22Rv1 (cell line): ENCODE data around the gene HTRA3.

Experiments used
- H3K27ac ChIP-seq: fragments of 450-650 bp; 2 replicates; pipeline ENCODE4 v1.5.1; 2017
- ZFX ChIP-seq: fragments of 450-650 bp; IDR thresholded peaks from 2 replicates; pipeline ENCODE4 v1.6.1; 2017; ENCODE audit warnings: antibody characterized with exemption, borderline replicate concordance
- TF ChIP-seq, protein P1 (sequence below): fragments of 450-650 bp; IDR thresholded peaks from 2 replicates; pipeline ENCODE4 v1.5.1; 2017; ENCODE audit warnings: mild to moderate bottlenecking

Gene HTRA3

DNA sequence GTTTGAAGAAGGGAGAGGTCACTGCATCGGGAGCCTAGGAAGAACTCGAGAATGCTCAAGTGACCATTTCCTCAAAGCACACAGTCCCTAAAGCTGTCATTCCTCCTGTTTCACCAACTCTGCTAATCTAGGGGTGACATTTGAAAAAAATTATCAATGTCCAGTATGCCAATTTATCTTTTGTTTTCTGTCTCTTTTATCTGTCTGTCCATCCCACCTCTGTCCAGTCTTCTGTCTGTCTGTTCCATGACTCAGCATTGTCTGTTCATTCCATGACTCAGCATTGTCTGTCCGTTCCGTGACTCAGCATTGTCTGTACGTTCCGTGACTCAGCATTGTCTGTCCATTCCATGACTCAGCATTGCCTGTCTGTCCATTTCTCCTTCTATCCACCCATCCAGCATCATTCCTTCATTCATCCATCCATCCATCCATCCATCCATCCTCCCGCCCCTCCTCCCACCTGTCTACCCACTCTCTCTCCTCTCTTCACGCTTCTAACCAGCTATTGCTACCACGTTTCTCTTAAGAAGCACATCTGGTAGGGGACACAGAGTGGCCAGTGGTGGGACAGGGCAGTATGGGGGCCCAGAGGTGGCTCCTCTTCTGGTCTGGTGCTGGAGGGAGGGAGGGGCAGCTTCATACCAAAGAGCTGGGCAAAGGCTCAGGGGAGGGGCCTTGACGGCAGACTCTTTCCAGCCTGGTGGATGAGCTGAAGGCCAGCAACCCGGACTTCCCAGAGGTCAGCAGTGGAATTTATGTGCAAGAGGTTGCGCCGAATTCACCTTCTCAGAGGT is 34.1 kb downstream of the HTRA3 start:
- no peak overlapping the region for H3K27ac ChIP-seq
- TF ChIP-seq ZFX = no peak
- TF ChIP-seq, protein P1, sequence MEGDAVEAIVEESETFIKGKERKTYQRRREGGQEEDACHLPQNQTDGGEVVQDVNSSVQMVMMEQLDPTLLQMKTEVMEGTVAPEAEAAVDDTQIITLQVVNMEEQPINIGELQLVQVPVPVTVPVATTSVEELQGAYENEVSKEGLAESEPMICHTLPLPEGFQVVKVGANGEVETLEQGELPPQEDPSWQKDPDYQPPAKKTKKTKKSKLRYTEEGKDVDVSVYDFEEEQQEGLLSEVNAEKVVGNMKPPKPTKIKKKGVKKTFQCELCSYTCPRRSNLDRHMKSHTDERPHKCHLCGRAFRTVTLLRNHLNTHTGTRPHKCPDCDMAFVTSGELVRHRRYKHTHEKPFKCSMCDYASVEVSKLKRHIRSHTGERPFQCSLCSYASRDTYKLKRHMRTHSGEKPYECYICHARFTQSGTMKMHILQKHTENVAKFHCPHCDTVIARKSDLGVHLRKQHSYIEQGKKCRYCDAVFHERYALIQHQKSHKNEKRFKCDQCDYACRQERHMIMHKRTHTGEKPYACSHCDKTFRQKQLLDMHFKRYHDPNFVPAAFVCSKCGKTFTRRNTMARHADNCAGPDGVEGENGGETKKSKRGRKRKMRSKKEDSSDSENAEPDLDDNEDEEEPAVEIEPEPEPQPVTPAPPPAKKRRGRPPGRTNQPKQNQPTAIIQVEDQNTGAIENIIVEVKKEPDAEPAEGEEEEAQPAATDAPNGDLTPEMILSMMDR = no peak

GRCh38 chr4:8304827-8305695 is 35.5 kb downstream of the HTRA3 start:
- no peak overlapping the region for H3K27ac ChIP-seq

GRCh38 chr4:8305851-8306471 is 36.4 kb downstream of the HTRA3 start:
- no peak for TF ChIP-seq ZFX
- TF ChIP-seq, protein P1 = no peak
- no peak overlapping the region for H3K27ac ChIP-seq

More at GRCh38 chr4:8304827-8305695, 35.5 kb downstream of the HTRA3 start:
- TF ChIP-seq ZFX = no peak
- TF ChIP-seq, protein P1 = no peak

DNA sequence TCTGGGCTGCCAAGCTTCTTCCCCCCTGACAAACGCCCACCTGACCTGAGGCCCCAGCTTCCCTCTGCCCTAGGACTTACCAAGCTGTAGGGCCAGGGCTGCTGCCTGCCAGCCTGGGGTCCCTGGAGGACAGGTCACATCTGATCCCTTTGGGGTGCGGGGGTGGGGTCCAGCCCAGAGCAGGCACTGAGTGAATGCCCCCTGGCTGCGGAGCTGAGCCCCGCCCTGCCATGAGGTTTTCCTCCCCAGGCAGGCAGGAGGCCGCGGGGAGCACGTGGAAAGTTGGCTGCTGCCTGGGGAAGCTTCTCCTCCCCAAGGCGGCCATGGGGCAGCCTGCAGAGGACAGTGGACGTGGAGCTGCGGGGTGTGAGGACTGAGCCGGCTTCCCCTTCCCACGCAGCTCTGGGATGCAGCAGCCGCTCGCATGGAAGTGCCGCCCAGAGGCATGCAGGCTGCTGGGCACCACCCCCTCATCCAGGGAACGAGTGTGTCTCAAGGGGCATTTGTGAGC is 37.0 kb downstream of the HTRA3 start:
- H3K27ac ChIP-seq = no peak overlapping the region
- TF ChIP-seq ZFX = no peak
- TF ChIP-seq, protein P1 = no peak

DNA sequence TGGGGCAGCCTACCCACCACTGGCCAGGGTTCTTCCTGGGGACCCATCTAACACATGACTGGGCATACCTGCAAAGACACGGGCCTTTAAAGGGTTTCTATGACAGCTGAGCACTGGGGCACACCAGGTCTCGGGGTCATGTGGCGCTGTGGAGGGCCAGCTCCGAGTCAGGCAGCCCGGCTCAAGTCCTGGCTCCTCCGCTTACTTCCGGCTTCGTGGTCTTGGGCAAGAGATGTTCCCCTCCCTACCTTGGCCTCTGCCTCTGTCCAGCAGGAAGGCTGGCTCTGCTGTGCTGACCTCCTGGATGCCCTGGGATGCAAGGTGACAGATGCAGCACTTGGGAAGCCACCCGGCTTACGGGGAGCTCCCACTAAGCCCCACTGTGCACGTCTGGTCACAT is 37.6 kb downstream of the HTRA3 start:
- H3K27ac ChIP-seq = no peak overlapping the region
- TF ChIP-seq ZFX = no peak
- TF ChIP-seq, protein P1 = no peak

DNA sequence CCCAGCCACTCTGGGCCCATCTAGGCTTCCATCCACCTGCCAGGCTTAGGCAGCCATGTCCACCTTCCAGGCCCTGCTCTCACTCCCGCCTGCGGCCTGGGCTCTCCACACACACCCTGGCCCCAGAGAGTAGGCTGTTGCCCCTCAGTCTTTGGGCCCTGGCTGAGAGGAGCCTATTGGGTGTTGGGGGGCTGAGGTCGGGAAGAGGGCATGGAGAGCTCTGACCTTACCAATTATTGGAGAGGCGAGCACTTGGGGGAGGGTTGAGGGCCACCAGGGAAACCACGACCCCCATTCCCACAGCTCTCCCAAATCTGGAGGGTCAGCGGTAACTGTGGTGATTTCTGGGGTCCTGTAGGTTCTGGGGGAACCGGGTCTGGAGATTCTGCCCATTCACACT is 38.2 kb downstream of the HTRA3 start:
- no peak for TF ChIP-seq ZFX
- TF ChIP-seq, protein P1 = no peak
- H3K27ac ChIP-seq = no peak overlapping the region
